Measurements from ENCODE around the gene FOXL1. TPM values are rescaled to one million over a fixed set of nuclear protein-coding genes. Genes with fewer than 3 reads are reported as not detected.

FOXL1 gene
- total RNA-seq, 1 donor from 2014 or later = 0.07 TPM

- H3K4me3 Mint-ChIP-seq = no peak overlapping the region
- Histone ChIP-seq H3K9me3 (ENCODE audit: low read depth) (no peaks in the 10 kb centered on the region), H3F3A (ENCODE audit: low read depth) (peaks cover 5% of the 10 kb centered on the region), H3K36me3 (no peaks in the 10 kb centered on the region), H4K20me1 (ENCODE audit: low read depth) (peaks cover 8% of the 10 kb centered on the region), H3K27me3 (peaks cover 84% of the 10 kb centered on the region), H3K9ac (no peak overlapping the region), H3K79me2 (ENCODE audit: low read depth) (no peaks in the 10 kb centered on the region), H2AFZ (replicated peaks) (no peak overlapping the region), H3K27ac (no peak overlapping the region), H3K4me2 (no peak overlapping the region), H3K4me3 (no peak overlapping the region), H3K4me1 (peaks cover 8% of the 10 kb centered on the region)
- H3K36me3 Mint-ChIP-seq = no peaks in the 10 kb centered on the region
- no peaks in the 10 kb centered on the region for H3K9me3 Mint-ChIP-seq
- H3K27me3 Mint-ChIP-seq (ENCODE audit: insufficient read depth, low read depth) = peaks cover 57% of the 10 kb centered on the region
- H3K27ac Mint-ChIP-seq = no peak overlapping the region
- TF ChIP-seq EZH2 (IDR thresholded peaks at IDR 0.05) = no peak
- peaks cover 22% of the 10 kb centered on the region for H3K4me1 Mint-ChIP-seq
- no peak for DNase-seq (ENCODE audit: low spot score)
Observed at GRCh38 chr16:86580791-86581170, 2.4 kb downstream of the FOXL1 start.

- no peak for DNase-seq (ENCODE audit: low spot score)
- peaks cover 5% of the 10 kb centered on the region for H3F3A ChIP-seq (ENCODE audit: low read depth)
- H3K4me1 Mint-ChIP-seq = peaks cover 21% of the 10 kb centered on the region
- H3K36me3 Mint-ChIP-seq = no peaks in the 10 kb centered on the region
- H3K4me1 ChIP-seq = peaks cover 8% of the 10 kb centered on the region
- no peak overlapping the region for H3K4me3 Mint-ChIP-seq
- TF ChIP-seq CTCF (IDR thresholded peaks at IDR 0.05) (no peak), EZH2 (IDR thresholded peaks at IDR 0.05) (no peak), EZH2phosphoT487 (IDR thresholded peaks at IDR 0.05) (no peak)
- H3K36me3 ChIP-seq = no peaks in the 10 kb centered on the region
- no peak overlapping the region for H3K27ac ChIP-seq
- H3K4me2 ChIP-seq = no peak overlapping the region
- no peak overlapping the region for H3K9ac ChIP-seq
- H3K27ac Mint-ChIP-seq = no peak overlapping the region
- no peak overlapping the region for H2AFZ ChIP-seq (replicated peaks)
- H3K4me3 ChIP-seq = no peak overlapping the region
- peaks cover 78% of the 10 kb centered on the region for H3K27me3 ChIP-seq
- H3K9me3 ChIP-seq (ENCODE audit: low read depth) = no peaks in the 10 kb centered on the region
- no peaks in the 10 kb centered on the region for H3K79me2 ChIP-seq (ENCODE audit: low read depth)
- peaks cover 8% of the 10 kb centered on the region for H4K20me1 ChIP-seq (ENCODE audit: low read depth)
- no peaks in the 10 kb centered on the region for H3K9me3 Mint-ChIP-seq
- H3K27me3 Mint-ChIP-seq (ENCODE audit: insufficient read depth, low read depth) = peaks cover 51% of the 10 kb centered on the region
Observed at GRCh38 chr16:86581458-86581857, 3.1 kb downstream of the FOXL1 start.

GRCh38 chr16:86584071-86584685 is 5.8 kb downstream of the FOXL1 start:
- Histone ChIP-seq H3K36me3 (no peaks in the 10 kb centered on the region), H3K4me2 (no peak overlapping the region), H2AFZ (replicated peaks) (no peak overlapping the region), H3K79me2 (ENCODE audit: low read depth) (no peaks in the 10 kb centered on the region), H3K4me1 (no peaks in the 10 kb centered on the region), H3K9me3 (ENCODE audit: low read depth) (no peaks in the 10 kb centered on the region), H3F3A (ENCODE audit: low read depth) (no peaks in the 10 kb centered on the region), H3K4me3 (no peak overlapping the region), H4K20me1 (ENCODE audit: low read depth) (no peaks in the 10 kb centered on the region), H3K27me3 (peaks cover 50% of the 10 kb centered on the region), H3K9ac (no peak overlapping the region), H3K27ac (no peak overlapping the region)
- Mint-ChIP-seq H3K27me3 (ENCODE audit: insufficient read depth, low read depth) (peaks cover 30% of the 10 kb centered on the region), H3K36me3 (no peaks in the 10 kb centered on the region), H3K4me1 (peaks cover 8% of the 10 kb centered on the region), H3K4me3 (no peak overlapping the region), H3K9me3 (no peaks in the 10 kb centered on the region), H3K27ac (no peak overlapping the region)
- no peak for TF ChIP-seq EZH2 (IDR thresholded peaks at IDR 0.05)
- TF ChIP-seq CTCF (IDR thresholded peaks at IDR 0.05) = no peak
- TF ChIP-seq EZH2phosphoT487 (IDR thresholded peaks at IDR 0.05) = no peak
- no peak for DNase-seq (ENCODE audit: low spot score)

Measured in neural progenitor cell (in vitro differentiated cells).